Chondrocyte (in vitro differentiated cells): Measurements from ENCODE around the gene UBE2QL1. TPM values are rescaled to one million over a fixed set of nuclear protein-coding genes. Genes with fewer than 3 reads are reported as not detected.

ENCODE experiments used
- DNase-seq: peaks from one replicate; pipeline ENCODE4 v3.0.0; 2021; ENCODE audit warnings: mixed read lengths, low spot score
- H3K27ac Mint-ChIP-seq: one replicate; pipeline ENCODE4 v1.8.0; 2021; ENCODE audit warnings: mild to moderate bottlenecking, moderate library complexity, mixed read lengths; ENCODE audit not compliant: unreplicated experiment
- H3K27me3 Mint-ChIP-seq: 2 replicates; pipeline ENCODE4 v1.8.0; 2021; ENCODE audit warnings: low read depth, mixed read lengths
- H3K36me3 Mint-ChIP-seq: 2 replicates; pipeline ENCODE4 v1.8.0; 2021; ENCODE audit warnings: low read depth, mixed read lengths
- H3K4me1 Mint-ChIP-seq: 2 replicates; pipeline ENCODE4 v1.8.0; 2021; ENCODE audit warnings: low read depth, mild to moderate bottlenecking, mixed read lengths
- H3K4me3 Mint-ChIP-seq: one replicate; pipeline ENCODE4 v1.8.0; 2021; ENCODE audit warnings: mild to moderate bottlenecking, moderate library complexity, mixed read lengths; ENCODE audit not compliant: unreplicated experiment
- H3K9me3 Mint-ChIP-seq: 2 replicates; pipeline ENCODE4 v1.8.0; 2021; ENCODE audit warnings: low read depth, mixed read lengths
- CTCF ChIP-seq: fragments of 200-600 bp; sonication (generic); IDR thresholded peaks from 2 replicates; pipeline ENCODE4 v1.5.0; 2021; ENCODE audit warnings: antibody characterized with exemption, mild to moderate bottlenecking, moderate library complexity
- total RNA-seq: library from RNA; stranded (reverse); gene quantifications from 3 replicates; pipeline ENCODE4 v1.2.1, GENCODE V29; 2021

UBE2QL1 gene
- total RNA-seq, 1 donor from 2014 or later = 0.17 TPM

DNA sequence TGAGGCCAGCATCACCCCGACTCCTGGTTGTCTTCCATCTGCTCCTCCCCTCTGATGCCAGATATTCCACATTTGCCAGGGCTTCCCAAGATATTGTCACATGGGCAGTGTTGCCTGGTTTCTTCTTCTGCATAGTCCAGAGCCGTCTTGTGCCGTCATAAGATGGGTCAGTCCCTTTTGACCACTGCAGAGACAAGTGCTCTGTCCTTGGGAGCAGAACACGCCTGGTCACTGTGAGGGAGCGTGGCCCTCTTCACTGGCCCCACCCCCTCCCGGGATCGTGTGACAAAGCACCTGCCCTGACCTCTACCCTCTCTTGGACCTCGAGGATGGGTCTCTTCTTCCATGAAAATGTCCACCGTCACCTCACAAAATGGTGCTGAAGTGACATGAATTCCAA, 41.6 kb downstream of the UBE2QL1 start:
- no peaks in the 10 kb centered on the region for H3K4me1 Mint-ChIP-seq
- no peak overlapping the region for H3K4me3 Mint-ChIP-seq
- no peak overlapping the region for H3K27ac Mint-ChIP-seq
- peaks cover 28% of the 10 kb centered on the region for H3K27me3 Mint-ChIP-seq
- no peaks in the 10 kb centered on the region for H3K9me3 Mint-ChIP-seq
- H3K36me3 Mint-ChIP-seq = no peaks in the 10 kb centered on the region
- TF ChIP-seq CTCF = no peak
- no peak for DNase-seq

- Mint-ChIP-seq H3K9me3 (no peaks in the 10 kb centered on the region), H3K4me3 (no peak overlapping the region), H3K4me1 (no peaks in the 10 kb centered on the region), H3K27me3 (peaks cover 28% of the 10 kb centered on the region), H3K27ac (no peak overlapping the region), H3K36me3 (no peaks in the 10 kb centered on the region)
- DNase-seq = no peak
- no peak for TF ChIP-seq CTCF
Measured at GRCh38 chr5:6490693-6491092, 42.0 kb downstream of the UBE2QL1 start.

GRCh38 chr5:6491196-6491918, 42.7 kb downstream of the UBE2QL1 start:
- no peak overlapping the region for H3K4me3 Mint-ChIP-seq
- H3K4me1 Mint-ChIP-seq = no peaks in the 10 kb centered on the region
- no peaks in the 10 kb centered on the region for H3K36me3 Mint-ChIP-seq
- no peak overlapping the region for H3K27ac Mint-ChIP-seq
- TF ChIP-seq CTCF = no peak
- no peak for DNase-seq
- peaks cover 26% of the 10 kb centered on the region for H3K27me3 Mint-ChIP-seq
- H3K9me3 Mint-ChIP-seq = no peaks in the 10 kb centered on the region

GRCh38 chr5:6491919-6492290, 43.2 kb downstream of the UBE2QL1 start:
- Mint-ChIP-seq H3K9me3 (no peaks in the 10 kb centered on the region), H3K4me3 (no peak overlapping the region)
- no peak for TF ChIP-seq CTCF

DNA sequence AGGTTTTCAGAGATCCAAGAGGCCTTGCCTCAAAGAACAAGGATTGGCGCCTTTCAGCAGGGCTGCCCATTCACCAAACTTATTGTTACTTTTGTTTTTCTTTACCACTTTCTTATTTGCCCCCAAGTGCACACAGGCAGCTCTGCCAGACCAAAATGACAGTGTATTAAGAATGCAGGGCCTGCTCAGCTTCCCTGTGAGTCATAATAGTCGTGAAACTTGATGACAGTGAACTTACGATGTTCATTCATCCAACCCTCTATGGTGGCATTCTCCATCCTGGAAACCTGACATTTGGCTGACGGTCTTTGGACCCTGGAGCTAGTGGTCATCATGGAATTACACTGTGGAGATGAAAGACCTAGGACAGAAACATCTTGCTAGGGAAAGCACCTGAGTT, 44.3 kb downstream of the UBE2QL1 start:
- peaks cover 15% of the 10 kb centered on the region for H3K27me3 Mint-ChIP-seq

More at GRCh38 chr5:6491919-6492290, 43.2 kb downstream of the UBE2QL1 start:
- peaks cover 22% of the 10 kb centered on the region for H3K27me3 Mint-ChIP-seq
- H3K27ac Mint-ChIP-seq = no peak overlapping the region
- H3K36me3 Mint-ChIP-seq = no peaks in the 10 kb centered on the region
- no peaks in the 10 kb centered on the region for H3K4me1 Mint-ChIP-seq
- DNase-seq = no peak

More for the DNA sequence above, 44.3 kb downstream of the UBE2QL1 start:
- H3K4me1 Mint-ChIP-seq = no peaks in the 10 kb centered on the region
- no peak overlapping the region for H3K4me3 Mint-ChIP-seq
- no peaks in the 10 kb centered on the region for H3K9me3 Mint-ChIP-seq
- no peak for TF ChIP-seq CTCF
- no peaks in the 10 kb centered on the region for H3K36me3 Mint-ChIP-seq
- no peak for DNase-seq
- no peak overlapping the region for H3K27ac Mint-ChIP-seq
